Activated T-cell treated with anti-CD3 and anti-CD28 coated beads, Interleukin-2, amount 50 U/mL, for 4 hours (primary cell): ENCODE measurements around the gene EPHB2. TPM values are rescaled to one million over a fixed set of nuclear protein-coding genes. Genes with fewer than 3 reads are reported as not detected.
"Not testable (repeated sequence)": the region's sequence is repeated elsewhere in the genome, so short reads cannot be mapped to it uniquely, and the experiment has no call there.

Experiments used
- ATAC-seq, 2 donors: fragments of 200-7000 bp; cut with Tn5 transposase; one replicate each; pipeline ENCODE4 v1.10.0; 2021
- DNase-seq: peaks from one replicate; pipeline ENCODE4 v3.0.0-alpha.2; 2020
- H3K27me3 Mint-ChIP-seq: one replicate; pipeline ENCODE4 v1.8.0; 2021; ENCODE audit warnings: low read depth, mixed read lengths
- H3K36me3 Mint-ChIP-seq: one replicate; pipeline ENCODE4 v1.8.0; 2022; ENCODE audit warnings: mixed read lengths; ENCODE audit not compliant: insufficient read depth
- H3K4me1 Mint-ChIP-seq: one replicate; pipeline ENCODE4 v1.8.0; 2021; ENCODE audit warnings: low read depth, mixed read lengths
- H3K4me3 Mint-ChIP-seq: one replicate; pipeline ENCODE4 v1.8.0; 2021; ENCODE audit warnings: mild to moderate bottlenecking, moderate library complexity, mixed read lengths
- H3K9me3 Mint-ChIP-seq: one replicate; pipeline ENCODE4 v1.8.0; 2021; ENCODE audit warnings: mixed read lengths
- total RNA-seq, 3 donors: library from RNA; stranded (reverse); gene quantifications; one replicate each; pipeline ENCODE4 v1.2.1, GENCODE V29; 2021

EPHB2 gene
- under 1 TPM; 0.15 to 0.68 (median 0.16) TPM for total RNA-seq

DNA sequence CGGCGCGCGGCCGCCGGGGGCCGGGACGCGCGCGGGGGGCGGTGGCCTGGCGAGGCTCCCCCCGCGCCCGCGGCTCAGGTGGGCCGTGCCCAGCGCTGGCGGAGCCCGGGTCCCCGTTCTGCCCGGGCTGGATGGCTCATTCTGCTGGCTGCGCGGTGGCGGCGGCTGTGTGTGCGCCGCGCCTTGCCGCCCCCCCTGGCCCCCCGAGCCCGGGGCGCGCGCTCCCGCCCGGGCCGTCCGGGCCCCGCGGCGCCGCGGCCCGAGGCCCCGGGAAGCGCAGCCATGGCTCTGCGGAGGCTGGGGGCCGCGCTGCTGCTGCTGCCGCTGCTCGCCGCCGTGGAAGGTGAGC is at the start of gene EPHB2:
EPHB2 (plus strand) TSS at position 139 of the 349 bp plus-strand sequence; CDS start at position 283, 144 bp downstream.
- H3K27me3 Mint-ChIP-seq = peaks cover 64% of the 10 kb centered on the region
- H3K4me3 Mint-ChIP-seq = peak within 1 kb of the TSS; percentile 68
- H3K4me1 Mint-ChIP-seq = peaks cover 15% of the 10 kb centered on the region
- H3K36me3 Mint-ChIP-seq = no peaks in the 10 kb centered on the region
- no peaks in the 10 kb centered on the region for H3K9me3 Mint-ChIP-seq
- DNase-seq = no peak
- ATAC-seq = peak; percentile 60 to 81

DNA sequence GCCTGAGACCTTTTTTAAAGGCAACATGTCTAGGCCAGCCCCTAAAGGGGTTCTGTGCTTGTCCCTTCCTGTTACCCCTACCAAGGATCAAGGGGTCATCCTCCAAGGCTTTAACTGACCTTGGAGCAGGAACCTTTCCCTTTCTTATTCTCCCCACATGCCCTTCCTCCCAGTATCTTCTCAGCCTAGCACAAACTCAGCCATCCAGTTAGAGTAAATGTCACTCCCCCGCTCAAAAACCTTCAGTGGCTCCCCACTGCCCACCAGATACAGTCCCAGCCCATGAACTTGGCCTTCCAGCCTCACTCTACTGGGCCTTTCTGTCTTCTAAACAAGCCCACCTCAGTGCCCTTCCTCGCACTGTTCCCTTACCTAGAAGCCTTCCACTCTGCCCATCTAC is 48.8 kb upstream of the EPHB2 start:
- Mint-ChIP-seq H3K4me3 (no peak overlapping the region), H3K9me3 (no peaks in the 10 kb centered on the region), H3K27me3 (peaks cover 13% of the 10 kb centered on the region), H3K36me3 (no peaks in the 10 kb centered on the region), H3K4me1 (no peaks in the 10 kb centered on the region)
- DNase-seq (no peak), ATAC-seq (no peak)

DNA sequence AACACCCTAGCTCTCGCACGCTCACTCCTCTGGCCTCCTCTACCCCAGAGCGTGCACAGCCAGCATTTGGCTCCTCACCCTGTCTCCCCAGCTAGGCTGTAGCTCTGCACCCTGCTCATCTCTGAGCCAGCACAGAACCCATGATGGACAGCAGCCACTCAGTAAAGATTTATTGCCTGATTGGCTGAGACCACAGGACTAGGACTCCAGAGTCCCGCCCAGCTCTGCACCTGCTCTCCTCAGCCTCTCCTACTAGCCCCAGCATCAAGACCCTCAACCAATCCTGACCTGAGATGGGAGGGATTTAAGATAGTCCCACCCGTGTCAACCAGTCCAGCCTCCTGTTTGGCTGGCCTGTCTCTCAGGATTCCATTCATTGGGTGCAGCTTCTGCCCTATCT is 48.3 kb upstream of the EPHB2 start:
- ATAC-seq (peak in 1 of 2 donors; percentile 43), DNase-seq (no peak)
- Mint-ChIP-seq H3K4me3 (no peak overlapping the region), H3K27me3 (peaks cover 13% of the 10 kb centered on the region), H3K36me3 (no peaks in the 10 kb centered on the region), H3K9me3 (no peaks in the 10 kb centered on the region), H3K4me1 (no peaks in the 10 kb centered on the region)

DNA sequence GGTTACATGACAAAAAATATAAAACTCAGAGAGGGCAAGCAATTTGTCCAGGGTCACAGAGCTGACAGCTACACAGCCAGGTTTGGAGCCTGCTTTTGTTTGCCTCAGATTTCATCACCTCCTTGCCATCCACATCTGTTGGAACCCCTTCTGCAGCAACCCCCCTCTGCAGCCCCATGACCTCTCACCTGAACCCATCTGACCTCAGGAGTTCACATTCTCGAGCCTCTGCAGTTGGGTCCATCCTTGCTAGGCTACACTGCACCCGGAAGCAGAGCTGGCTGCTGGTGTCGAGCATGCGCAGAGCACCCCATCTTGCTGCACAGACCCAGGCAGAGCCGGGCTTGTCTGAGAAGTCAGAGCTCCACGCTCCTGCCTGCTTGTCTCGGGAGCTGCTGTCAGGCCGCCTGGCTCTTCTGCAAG is 47.6 kb upstream of the EPHB2 start:
- no peaks in the 10 kb centered on the region for H3K36me3 Mint-ChIP-seq
- DNase-seq (no peak), ATAC-seq (no peak)
- H3K4me1 Mint-ChIP-seq = no peaks in the 10 kb centered on the region
- H3K27me3 Mint-ChIP-seq = peaks cover 15% of the 10 kb centered on the region
- no peak overlapping the region for H3K4me3 Mint-ChIP-seq
- H3K9me3 Mint-ChIP-seq = no peaks in the 10 kb centered on the region

DNA sequence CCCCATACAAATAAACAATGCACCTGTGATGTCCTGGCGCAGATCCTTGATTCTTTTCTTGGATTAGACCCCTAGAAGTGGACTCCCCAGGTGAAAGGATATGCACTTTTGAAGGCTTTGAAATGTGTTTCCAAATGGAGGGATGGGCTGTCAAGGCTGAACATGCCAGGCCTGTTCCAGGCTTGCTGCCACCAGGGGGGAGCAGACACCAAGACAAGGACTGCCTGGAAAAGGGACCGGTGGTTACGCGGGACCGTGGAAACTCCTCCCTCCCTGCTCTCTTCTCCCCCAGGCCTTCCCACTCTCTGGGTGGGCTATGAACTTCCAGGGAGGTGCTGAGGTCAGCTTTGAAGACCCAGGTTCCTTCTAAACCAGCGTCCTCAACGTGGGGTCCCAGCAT is 44.9 kb upstream of the EPHB2 start:
- H3K4me1 Mint-ChIP-seq = no peaks in the 10 kb centered on the region
- H3K36me3 Mint-ChIP-seq = no peaks in the 10 kb centered on the region
- H3K9me3 Mint-ChIP-seq = no peaks in the 10 kb centered on the region
- DNase-seq = no peak
- no peak overlapping the region for H3K4me3 Mint-ChIP-seq
- H3K27me3 Mint-ChIP-seq = peaks cover 21% of the 10 kb centered on the region
- no peak for ATAC-seq

DNA sequence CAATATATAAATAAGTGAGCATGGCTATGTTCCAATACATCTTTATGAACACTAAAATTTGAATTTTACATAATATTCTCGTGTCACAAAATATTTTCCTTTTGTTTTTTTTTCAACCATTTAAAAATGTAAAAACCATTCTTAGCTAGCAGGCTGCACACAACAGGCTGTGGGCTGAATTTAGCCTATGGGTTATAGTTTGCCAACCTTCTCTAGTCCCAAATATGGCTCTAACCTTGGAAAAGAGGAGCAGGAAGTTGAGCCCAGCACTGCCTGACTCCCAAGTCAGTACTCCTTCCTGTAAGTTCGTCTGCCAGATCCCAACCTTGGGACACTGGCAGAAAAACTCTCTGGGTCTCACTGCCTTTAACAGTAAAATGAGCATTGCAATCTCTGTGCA is 44.2 kb upstream of the EPHB2 start:
- Mint-ChIP-seq H3K36me3 (no peaks in the 10 kb centered on the region), H3K4me1 (no peaks in the 10 kb centered on the region), H3K27me3 (peaks cover 24% of the 10 kb centered on the region), H3K9me3 (no peaks in the 10 kb centered on the region), H3K4me3 (no peak overlapping the region)
- no peak for ATAC-seq
- no peak for DNase-seq

DNA sequence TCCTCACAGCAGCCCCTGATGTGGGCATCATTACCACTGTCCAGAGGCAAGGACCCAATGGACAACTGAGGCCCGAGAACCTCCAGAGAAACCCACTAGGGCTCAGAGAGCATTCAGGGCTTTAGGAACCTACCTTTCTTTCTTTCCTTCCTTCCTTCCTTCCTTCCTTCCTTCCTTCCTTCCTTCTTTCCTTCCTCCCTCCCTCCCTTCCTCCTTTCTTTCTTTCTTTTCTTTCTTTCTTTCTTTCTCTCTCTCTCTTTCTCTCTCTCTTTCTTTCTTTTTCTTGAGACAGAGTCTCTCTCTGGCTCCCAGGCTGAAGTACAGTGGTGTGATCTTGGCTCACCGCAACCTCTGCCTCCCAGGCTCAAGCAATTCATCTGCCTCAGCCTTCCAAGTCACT is 41.8 kb upstream of the EPHB2 start:
- H3K4me3 Mint-ChIP-seq, H3K36me3 Mint-ChIP-seq, ATAC-seq, H3K4me1 Mint-ChIP-seq, DNase-seq, H3K9me3 Mint-ChIP-seq: not testable (repeated sequence)
- peaks cover 43% of the 10 kb centered on the region for H3K27me3 Mint-ChIP-seq

DNA sequence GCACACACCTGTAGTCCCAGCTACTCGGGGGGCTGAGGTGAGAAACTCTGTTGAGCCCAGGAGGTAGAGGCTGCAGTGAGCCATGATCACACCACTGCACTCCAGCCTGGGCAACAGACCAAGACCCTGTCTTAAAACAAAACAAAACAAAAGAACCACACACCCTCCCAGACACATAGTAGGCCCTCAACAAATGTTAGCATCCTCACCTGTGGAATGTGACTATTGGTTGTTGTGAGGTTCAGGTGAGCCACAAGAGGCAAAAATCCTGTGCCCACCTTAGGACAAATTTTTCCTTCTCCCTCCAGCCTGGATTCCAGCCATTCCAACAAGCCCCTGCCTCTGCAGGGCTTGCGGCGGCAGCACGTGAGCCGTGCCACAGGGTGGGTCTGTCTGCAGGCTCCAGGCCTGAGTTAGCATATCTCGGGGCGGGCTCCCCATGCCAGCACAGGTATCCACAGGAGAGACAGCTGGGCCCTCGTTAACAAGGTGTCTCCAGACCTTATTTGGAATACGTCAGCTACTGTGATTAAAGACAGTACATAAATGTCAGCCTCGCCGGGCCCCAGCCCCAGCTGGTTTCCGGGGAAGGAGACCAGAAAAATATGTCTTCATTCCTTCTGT is 40.2 kb upstream of the EPHB2 start:
- peaks cover 57% of the 10 kb centered on the region for H3K27me3 Mint-ChIP-seq
- ATAC-seq = no peak
- DNase-seq = no peak

DNA sequence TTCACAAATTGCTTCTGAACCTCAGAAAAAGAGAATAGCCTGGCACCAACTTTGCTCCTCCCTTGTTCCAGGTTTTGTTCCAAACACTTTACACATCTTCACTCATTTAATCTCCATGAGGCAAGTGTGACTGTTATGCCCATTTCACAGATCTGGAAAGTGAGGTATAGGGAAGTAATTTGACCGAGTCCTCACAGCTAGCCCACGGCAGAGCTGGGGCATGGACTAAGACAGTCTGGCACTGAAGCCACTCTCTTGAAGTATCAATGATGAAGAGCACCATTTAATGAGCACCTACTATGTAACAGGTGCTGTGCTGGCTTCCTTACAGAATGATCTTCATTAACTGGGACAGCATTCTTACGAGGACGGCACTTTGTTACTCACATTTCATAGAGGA is 38.6 kb upstream of the EPHB2 start:
- ATAC-seq (no peak), DNase-seq (no peak)
- no peaks in the 10 kb centered on the region for H3K9me3 Mint-ChIP-seq
- H3K27me3 Mint-ChIP-seq = peaks cover 58% of the 10 kb centered on the region
- H3K4me1 Mint-ChIP-seq = no peaks in the 10 kb centered on the region
- H3K4me3 Mint-ChIP-seq = no peak overlapping the region
- no peaks in the 10 kb centered on the region for H3K36me3 Mint-ChIP-seq

More for the DNA sequence above, 40.2 kb upstream of the EPHB2 start:
- Mint-ChIP-seq H3K36me3 (no peaks in the 10 kb centered on the region), H3K4me1 (no peaks in the 10 kb centered on the region), H3K4me3 (no peak overlapping the region), H3K9me3 (no peaks in the 10 kb centered on the region)

DNA sequence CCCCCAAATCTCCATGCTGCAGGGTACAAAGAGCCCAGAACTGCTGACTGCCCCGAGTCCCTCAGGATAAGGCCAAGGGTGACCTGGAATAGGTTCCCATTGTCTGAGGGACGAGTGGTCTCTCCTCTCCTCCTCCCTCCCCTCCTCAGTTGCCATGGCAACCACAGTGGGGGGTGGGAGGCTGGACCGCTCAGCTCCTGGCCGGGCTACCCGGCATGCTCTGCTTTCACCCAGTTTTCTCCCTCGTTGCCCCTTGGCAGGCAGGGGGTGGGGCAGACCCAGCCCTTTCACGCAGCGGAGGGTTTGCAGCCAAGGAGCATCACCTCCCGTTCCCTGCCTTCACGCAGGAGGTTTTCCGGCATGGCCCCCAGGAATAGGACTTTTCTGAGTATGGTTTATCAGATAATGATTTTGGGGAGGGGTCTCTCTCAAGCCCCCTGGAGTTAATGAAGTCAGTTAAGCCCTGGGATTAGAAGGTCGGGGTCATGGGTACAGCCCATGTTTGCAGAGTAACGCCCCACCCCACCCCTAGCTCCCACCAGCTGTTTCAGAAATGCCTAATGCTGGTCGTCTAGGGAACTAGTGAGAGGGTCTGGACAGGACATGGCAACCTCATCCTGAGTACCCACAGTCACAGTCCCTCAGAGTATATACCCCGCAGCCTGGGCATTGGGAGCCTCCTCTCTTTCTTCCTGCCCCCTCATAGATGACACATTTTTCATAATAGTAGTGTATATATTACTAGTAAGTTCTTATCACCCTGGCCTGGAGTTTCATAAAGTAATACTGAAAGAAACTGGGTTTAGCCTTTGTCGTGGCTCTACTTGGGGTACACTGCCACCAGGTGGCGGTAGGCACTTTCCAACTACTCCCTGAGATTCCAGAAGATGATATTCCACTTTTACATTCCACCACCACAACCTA is 36.9 kb upstream of the EPHB2 start:
- DNase-seq = no peak
- Mint-ChIP-seq H3K4me1 (no peaks in the 10 kb centered on the region), H3K4me3 (no peak overlapping the region), H3K9me3 (no peaks in the 10 kb centered on the region), H3K27me3 (peaks cover 55% of the 10 kb centered on the region), H3K36me3 (no peaks in the 10 kb centered on the region)
- peak; percentile 77 to 86 for ATAC-seq

DNA sequence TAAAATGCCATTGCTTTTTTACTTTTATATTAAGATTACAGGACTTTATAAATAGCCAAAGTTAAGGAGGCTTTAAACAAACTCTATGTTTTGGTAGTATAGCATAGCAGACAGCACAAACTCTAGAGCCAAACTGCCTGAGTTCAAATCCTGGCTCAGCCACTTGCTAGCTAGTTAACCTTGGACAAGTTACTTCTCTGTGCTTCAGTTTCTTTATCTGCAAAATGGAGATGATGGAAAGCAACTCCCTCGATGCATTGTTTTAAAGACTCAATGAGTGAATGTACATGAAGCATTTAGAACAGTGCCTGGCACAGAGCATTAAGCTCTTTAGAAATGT is 36.3 kb upstream of the EPHB2 start:
- Mint-ChIP-seq H3K36me3 (no peaks in the 10 kb centered on the region), H3K9me3 (no peaks in the 10 kb centered on the region), H3K4me1 (no peaks in the 10 kb centered on the region), H3K27me3 (peaks cover 53% of the 10 kb centered on the region), H3K4me3 (no peak overlapping the region)
- ATAC-seq (no peak), DNase-seq (no peak)

DNA sequence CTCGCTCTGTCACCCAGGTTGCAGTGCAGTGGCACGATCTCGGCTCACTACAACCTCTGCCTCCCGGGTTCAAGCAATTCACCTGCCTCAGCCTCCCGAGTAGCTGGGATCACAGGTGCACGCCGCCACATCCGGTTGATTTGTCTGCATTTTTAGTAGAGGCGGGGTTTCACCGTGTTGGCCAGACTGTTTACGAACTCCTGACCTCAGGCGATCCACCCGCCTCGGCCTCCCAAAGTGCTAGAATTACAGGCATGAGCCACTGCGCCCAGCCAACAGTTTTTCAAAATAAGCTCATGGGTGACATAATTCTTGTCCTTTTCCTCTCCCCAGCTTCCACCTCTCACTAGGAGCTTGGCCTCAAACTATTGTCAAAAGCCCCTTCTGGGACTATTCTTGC is 34.5 kb upstream of the EPHB2 start:
- H3K27me3 Mint-ChIP-seq = peaks cover 42% of the 10 kb centered on the region
- H3K4me1 Mint-ChIP-seq, H3K36me3 Mint-ChIP-seq, H3K4me3 Mint-ChIP-seq, ATAC-seq, DNase-seq, H3K9me3 Mint-ChIP-seq: not testable (repeated sequence)

DNA sequence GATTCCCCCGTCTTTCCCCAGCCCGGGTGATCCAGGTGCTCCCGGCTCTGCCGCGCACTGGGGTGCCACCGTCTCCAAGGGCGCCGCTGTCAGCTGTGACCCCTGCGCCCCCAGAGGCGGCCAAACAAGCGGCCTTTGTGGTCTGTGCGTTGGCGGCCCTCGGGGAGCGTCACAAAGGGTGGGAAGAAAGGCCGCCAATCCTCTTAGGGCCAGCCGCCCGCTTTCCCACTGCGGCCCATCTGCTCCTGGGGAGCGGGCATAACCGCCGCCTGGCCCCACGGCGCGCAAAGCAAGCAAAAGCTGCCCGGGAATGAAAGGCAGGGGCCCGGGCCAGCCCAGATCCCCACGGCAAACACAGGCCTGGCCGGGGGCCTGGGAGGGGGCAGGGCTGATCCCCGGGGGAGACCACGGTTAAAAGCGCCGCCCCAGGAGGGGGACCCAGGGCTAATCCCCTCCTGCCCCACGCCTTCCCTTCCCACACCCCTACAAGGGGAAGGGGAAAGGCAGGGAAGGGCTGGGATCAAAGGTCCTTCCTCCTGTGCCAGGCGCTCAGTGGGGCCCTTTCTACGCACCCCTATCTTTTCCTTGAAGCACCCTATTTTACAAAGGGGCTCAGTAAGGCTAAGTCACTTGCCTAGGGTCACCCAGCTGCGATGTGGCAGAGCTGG is 33.6 kb upstream of the EPHB2 start:
- ATAC-seq (no peak), DNase-seq (no peak)
- Mint-ChIP-seq H3K4me3 (no peak overlapping the region), H3K4me1 (no peaks in the 10 kb centered on the region), H3K9me3 (no peaks in the 10 kb centered on the region), H3K36me3 (no peaks in the 10 kb centered on the region), H3K27me3 (peaks cover 36% of the 10 kb centered on the region)

DNA sequence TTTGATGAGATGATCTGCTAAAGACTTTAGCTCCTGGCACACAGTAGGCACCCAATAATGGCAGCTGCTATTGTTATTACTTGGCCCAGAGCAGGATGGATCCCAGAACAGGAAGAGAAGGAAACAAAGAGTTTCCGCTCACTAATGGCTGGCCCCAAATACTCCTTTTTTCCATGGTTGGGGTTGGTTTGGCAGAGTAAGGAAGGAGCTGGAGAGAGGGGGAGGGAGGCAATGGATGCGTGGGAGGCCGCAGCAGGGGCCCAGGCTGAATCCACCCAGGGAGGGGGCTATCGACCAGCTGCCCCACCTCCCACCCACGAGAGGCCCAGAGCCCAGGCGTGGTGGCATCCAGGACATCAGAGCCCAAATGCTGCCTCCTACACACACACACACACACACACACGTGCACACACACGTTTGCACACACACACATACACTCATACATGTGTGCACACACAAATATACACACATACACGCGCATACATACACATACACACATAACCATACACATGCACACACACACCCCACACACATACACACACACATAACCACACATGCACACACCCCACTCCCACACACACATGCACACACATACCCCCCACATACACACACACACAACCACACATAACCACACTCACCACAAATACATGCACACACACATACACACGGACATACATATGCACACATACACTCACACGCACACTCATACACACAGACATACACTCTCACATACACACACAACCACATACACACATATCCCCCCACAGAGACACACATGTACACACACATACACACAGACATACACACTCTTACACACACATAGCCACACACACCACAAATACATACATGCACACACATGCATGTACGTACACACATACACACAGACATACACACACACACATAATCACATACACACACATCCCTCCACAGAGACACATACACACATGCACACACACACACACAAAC is 32.4 kb upstream of the EPHB2 start:
- no peak for ATAC-seq
- Mint-ChIP-seq H3K4me1 (no peaks in the 10 kb centered on the region), H3K9me3 (no peaks in the 10 kb centered on the region), H3K27me3 (peaks cover 26% of the 10 kb centered on the region), H3K36me3 (no peaks in the 10 kb centered on the region), H3K4me3 (no peak overlapping the region)
- no peak for DNase-seq
